Cardiac muscle cell (in vitro differentiated cells and primary cell): ENCODE measurements around the gene KLF7. TPM values are rescaled to one million over a fixed set of nuclear protein-coding genes. Genes with fewer than 3 reads are reported as not detected.

Experiments
- DNase-seq, 2 donors: peaks; one replicate each; pipeline versions ENCODE4 v3.0.0 to v3.0.0-alpha.2; 2010 to 2017; ENCODE audit warnings: low read depth in 1 of 2, low spot score in 1 of 2
- H3K27ac ChIP-seq: fragments of 200-600 bp; sonication (generic); 2 replicates; pipeline ENCODE4 v1.5.1; 2016
- H3K27me3 ChIP-seq: fragments of 200-600 bp; sonication (generic); 2 replicates; pipeline ENCODE4 v1.6.0; 2016; ENCODE audit warnings: control low read depth
- H3K36me3 ChIP-seq: fragments of 200-600 bp; sonication (generic); 2 replicates; pipeline ENCODE4 v1.5.1; 2016; ENCODE audit warnings: control low read depth
- H3K4me1 ChIP-seq: fragments of 200-600 bp; sonication (generic); 2 replicates; pipeline ENCODE4 v1.8.1; 2017; ENCODE audit warnings: low read depth, mild to moderate bottlenecking, mixed run types
- H3K4me3 ChIP-seq: fragments of 200-600 bp; sonication (generic); 2 replicates; pipeline ENCODE4 v1.5.1; 2016; ENCODE audit warnings: mild to moderate bottlenecking
- H3K9me3 ChIP-seq: fragments of 200-600 bp; sonication (generic); 2 replicates; pipeline ENCODE4 v1.5.1; 2017; ENCODE audit warnings: low read depth, mild to moderate bottlenecking, control low read depth
- polyA plus RNA-seq: library from polyadenylated mRNA; unstranded; fragments of >200 nt; fragmentation: Nextera tagmentation; extraction: Ambion mirVana; gene quantifications from 2 replicates; pipeline ENCODE4 v1.2.1, GENCODE V29; 2016
- total RNA-seq: library from RNA; depleted of rRNA; stranded (reverse); fragments of >200 nt; gene quantifications from 2 replicates; pipeline ENCODE4 v1.2.3, GENCODE V29; 2016
- TF ChIP-seq, protein P1 (sequence below): IDR thresholded peaks from 2 replicates; pipeline ENCODE4 v1.5.1; 2012; ENCODE audit warnings: low read depth, mild to moderate bottlenecking, low read length

Gene KLF7
- total and polyA plus RNA-seq, 2 experiments from 2014 or later = 8.3 to 9.3 TPM

DNA sequence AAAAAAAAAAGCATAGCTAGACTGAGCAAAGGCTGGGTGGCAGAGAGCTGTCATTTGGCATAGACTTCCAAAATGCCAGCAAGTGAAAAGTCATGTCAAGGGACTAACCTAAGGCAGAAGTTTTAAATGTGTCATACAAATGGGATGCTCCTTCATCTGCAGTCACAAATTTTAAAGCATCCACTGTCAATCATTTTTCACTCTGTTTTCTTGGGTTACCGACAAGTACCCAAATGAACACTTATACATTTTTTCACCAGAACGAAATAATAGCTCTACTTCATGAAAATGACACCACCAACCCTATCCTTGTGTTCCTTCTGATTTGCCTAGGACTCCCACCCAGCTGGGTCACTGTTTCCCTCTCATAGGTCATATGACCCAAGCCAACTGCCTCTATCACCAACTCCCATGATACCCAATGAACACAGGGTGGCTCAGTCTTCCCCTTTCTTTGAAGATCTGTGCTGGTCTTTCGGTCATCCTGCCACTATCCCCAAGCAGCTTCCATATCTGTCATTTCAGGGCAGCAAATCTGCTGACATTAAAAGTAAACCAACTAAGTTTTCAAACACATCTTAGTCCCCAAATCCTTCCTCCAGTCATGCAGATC, 21.5 kb downstream of the KLF7 start:
- peak overlapping the region; percentile 74 for H3K27ac ChIP-seq
- DNase-seq = no peak

DNA sequence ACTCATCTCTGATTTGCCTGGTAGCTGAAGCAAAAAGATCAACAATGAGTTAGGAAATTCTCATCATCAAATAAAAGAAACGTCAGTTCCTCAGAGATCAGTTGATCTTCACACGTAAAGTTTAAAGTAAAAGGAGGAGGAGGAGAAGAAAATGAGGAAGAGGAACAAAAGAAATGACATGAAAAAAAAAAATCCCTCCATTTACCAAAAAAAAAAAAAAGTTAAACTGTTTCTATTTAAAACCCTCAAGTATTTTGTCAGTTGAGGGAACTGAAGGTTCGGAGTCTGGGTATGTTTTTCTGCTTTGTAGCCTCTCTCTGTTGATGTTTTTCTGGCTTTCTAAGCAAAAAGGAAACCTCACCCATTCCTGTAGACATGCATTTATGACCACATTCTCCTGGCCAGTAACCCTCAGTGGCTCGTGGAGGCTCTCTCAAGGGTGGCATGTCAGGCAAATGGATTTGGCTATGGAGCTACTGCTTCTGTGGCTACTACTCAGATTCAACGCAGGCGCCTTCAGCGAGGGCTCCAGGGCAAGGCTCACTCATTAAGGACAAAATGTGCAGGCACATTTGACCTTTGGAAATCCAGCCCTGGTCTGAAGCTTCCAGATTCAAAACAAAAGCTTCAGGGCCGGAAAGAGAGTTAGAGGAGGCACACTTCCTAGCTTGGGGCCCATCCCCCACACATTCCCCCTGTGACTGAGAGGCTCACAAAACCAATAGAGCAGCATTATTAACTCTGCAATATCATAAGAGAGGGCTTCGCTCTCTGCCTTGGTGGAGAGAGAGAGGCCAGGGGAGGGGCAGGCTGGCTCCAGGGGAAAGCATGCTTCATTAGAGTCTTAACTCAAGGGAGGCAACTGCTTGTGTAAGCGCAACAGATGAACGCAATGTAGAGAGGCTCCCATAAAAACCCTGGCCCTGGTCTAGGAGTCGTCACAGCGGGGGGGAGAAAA, 22.3 kb downstream of the KLF7 start:
- Histone ChIP-seq H3K27ac (peak overlapping the region; percentile 74), H3K36me3 (no peaks in the 10 kb centered on the region), H3K4me1 (peaks cover 29% of the 10 kb centered on the region), H3K4me3 (no peak overlapping the region), H3K9me3 (no peaks in the 10 kb centered on the region), H3K27me3 (no peaks in the 10 kb centered on the region)
- peak; percentile 54 to 89 for DNase-seq
- TF ChIP-seq, protein P1, sequence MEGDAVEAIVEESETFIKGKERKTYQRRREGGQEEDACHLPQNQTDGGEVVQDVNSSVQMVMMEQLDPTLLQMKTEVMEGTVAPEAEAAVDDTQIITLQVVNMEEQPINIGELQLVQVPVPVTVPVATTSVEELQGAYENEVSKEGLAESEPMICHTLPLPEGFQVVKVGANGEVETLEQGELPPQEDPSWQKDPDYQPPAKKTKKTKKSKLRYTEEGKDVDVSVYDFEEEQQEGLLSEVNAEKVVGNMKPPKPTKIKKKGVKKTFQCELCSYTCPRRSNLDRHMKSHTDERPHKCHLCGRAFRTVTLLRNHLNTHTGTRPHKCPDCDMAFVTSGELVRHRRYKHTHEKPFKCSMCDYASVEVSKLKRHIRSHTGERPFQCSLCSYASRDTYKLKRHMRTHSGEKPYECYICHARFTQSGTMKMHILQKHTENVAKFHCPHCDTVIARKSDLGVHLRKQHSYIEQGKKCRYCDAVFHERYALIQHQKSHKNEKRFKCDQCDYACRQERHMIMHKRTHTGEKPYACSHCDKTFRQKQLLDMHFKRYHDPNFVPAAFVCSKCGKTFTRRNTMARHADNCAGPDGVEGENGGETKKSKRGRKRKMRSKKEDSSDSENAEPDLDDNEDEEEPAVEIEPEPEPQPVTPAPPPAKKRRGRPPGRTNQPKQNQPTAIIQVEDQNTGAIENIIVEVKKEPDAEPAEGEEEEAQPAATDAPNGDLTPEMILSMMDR = no peak

More for the DNA sequence above, 21.5 kb downstream of the KLF7 start:
- no peak overlapping the region for H3K4me3 ChIP-seq
- no peaks in the 10 kb centered on the region for H3K27me3 ChIP-seq
- H3K36me3 ChIP-seq = no peaks in the 10 kb centered on the region
- no peaks in the 10 kb centered on the region for H3K9me3 ChIP-seq
- TF ChIP-seq, protein P1 = no peak
- H3K4me1 ChIP-seq = peaks cover 31% of the 10 kb centered on the region

DNA sequence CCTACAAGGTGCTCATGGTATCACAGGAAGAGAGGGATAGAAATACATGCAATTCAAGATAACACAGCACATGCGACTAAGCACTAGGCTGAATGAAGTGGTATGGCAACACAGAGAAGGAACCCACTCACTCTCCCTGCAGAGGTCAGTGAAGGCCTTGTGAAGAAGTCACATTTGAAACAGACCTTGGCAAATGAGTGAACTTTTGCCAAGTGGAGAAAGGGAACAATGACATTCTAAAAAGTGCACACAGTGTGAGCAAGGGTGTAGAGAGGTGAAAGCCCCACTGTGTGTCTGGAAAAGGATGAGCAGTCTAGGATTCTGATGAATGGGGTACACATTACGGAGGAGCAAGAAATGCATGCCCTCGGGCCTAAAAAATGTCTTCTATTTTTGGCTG, 23.3 kb downstream of the KLF7 start:
- no peaks in the 10 kb centered on the region for H3K36me3 ChIP-seq
- H3K4me3 ChIP-seq = no peak overlapping the region
- no peaks in the 10 kb centered on the region for H3K27me3 ChIP-seq
- no peaks in the 10 kb centered on the region for H3K9me3 ChIP-seq
- TF ChIP-seq, protein P1 = no peak
- H3K27ac ChIP-seq = peak overlapping the region; percentile 74
- DNase-seq = peak in 1 of 2 donors; percentile 29
- H3K4me1 ChIP-seq = peaks cover 29% of the 10 kb centered on the region

DNA sequence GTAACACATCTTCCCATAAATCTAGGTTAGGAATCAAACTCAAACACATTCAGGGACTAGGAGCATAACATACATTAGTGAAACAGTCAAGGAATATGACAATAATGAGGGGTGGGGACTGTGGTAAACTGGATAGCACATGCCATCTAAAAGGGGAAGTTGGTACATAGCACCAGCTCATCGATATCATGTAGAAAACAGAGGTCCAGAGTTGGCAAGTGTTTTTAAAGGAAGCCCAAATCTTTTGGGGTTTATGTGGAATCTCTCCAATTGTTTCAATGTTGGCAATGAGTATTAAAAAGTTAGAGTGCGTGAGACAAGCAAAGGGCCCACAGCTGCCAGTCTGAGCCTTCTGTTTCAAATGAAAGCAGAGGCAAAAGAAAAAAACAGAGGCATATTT, 24.4 kb downstream of the KLF7 start:
- H3K9me3 ChIP-seq = no peaks in the 10 kb centered on the region
- TF ChIP-seq, protein P1 = no peak
- no peaks in the 10 kb centered on the region for H3K27me3 ChIP-seq
- DNase-seq = no peak
- H3K27ac ChIP-seq = no peak overlapping the region
- peaks cover 38% of the 10 kb centered on the region for H3K4me1 ChIP-seq
- H3K4me3 ChIP-seq = no peak overlapping the region
- H3K36me3 ChIP-seq = no peaks in the 10 kb centered on the region

DNA sequence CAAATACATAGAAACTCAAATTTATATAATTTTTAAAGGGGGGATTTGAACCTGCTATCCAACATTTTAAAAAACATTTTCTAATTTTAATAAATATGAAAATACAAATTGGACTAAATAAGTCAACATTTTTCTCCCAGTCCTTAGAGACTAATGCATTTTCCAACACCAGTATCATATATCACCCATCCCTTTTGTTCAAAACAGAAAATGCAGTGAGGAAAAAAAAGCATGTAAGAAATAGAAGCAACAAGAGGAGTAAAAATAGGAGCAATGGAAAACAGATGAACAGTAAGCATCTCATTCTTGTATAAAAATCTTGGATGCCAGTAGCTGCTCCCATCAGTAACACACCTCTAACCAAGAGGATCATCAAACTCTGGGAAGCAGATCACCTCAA, 25.5 kb downstream of the KLF7 start:
- H3K27me3 ChIP-seq = no peaks in the 10 kb centered on the region
- TF ChIP-seq, protein P1 = no peak
- H3K4me1 ChIP-seq = peaks cover 42% of the 10 kb centered on the region
- no peak overlapping the region for H3K4me3 ChIP-seq
- H3K27ac ChIP-seq = no peak overlapping the region
- H3K36me3 ChIP-seq = no peaks in the 10 kb centered on the region
- H3K9me3 ChIP-seq = no peaks in the 10 kb centered on the region
- no peak for DNase-seq
